ENCODE measurements around the gene STEAP1. TPM values are rescaled to one million over a fixed set of nuclear protein-coding genes. Genes with fewer than 3 reads are reported as not detected.

Gene STEAP1
- total and polyA plus RNA-seq, 9 of the 15 experiments (the other 6 are each of a cell fraction or from before 2014, with no cell fraction given), result 2.7 to 6.8 (median 5.1) TPM

DNA sequence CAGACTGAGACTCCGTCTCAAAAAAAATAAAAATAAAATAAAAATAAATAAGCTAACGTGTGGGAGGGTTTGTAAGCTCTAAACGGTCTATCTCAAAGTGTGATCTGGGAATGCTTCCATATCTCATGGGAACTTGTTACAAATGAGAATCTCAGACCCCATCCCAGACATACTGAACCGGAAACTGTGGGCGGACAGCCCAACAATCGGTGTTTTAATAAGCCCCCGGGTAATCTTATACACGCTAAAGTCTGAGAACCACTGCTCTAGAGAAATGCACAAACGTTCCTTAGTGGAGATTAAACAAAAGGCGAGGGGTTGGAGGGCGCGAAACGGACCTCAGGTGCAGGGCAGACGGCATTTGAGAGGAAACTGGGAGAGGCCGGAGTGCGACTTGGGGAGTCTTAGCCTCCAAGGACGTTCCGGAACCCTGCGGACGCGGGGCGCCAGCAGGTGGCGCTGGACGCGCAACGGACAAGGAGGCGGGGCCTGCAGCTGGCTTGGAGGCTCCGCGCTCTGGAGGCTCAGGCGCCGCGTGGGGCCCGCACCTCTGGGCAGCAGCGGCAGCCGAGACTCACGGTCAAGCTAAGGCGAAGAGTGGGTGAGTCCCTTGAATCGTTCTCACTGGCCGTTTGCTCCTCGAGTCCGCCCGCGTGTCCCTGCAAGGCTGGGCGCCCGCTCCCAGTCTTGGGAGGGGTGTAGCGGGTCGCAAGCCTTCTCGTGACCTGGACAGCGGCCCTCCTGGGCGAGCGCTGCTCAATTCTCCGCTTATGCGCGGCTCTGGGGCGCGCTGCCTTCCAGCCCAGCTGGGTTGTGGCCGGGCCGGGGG, at the start of gene STEAP1 (continued):
- TF ChIP-seq ZBTB33 (CRISPR knock-in tag; IDR thresholded peaks at IDR 0.05), result peak; percentile 65; the same call in 1 of the 2 replicates
- peak; percentile 18; the same call in 1 of the 2 replicates for TF ChIP-seq EGR1 (conservative IDR thresholded peaks at IDR 0.05)
- TF ChIP-seq, protein P1, sequence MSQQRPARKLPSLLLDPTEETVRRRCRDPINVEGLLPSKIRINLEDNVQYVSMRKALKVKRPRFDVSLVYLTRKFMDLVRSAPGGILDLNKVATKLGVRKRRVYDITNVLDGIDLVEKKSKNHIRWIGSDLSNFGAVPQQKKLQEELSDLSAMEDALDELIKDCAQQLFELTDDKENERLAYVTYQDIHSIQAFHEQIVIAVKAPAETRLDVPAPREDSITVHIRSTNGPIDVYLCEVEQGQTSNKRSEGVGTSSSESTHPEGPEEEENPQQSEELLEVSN (IDR thresholded peaks at IDR 0.05; ENCODE audit: borderline replicate concordance in 1 of 2, extremely low read depth in 1 of 2, insufficient read depth in 1 of 2, insufficient read length in 1 of 2, low read depth in 1 of 2, low read length in 1 of 2, poor library complexity in 1 of 2, severe bottlenecking in 1 of 2), result peak; percentile 79 to 94
- peak; percentile 82 for TF ChIP-seq TFAP4 (CRISPR knock-in tag; IDR thresholded peaks at IDR 0.05; ENCODE audit: borderline replicate concordance)
- TF ChIP-seq CREM (IDR thresholded peaks at IDR 0.05; ENCODE audit: low read depth), result peak; percentile 8; the same call in 1 of the 2 replicates
- TF ChIP-seq ATF7 (IDR thresholded peaks at IDR 0.05), result 0 out of 2 replicates have a peak, but pooled peaks have one; percentile 20
- peak in 1 of 2 experiments; percentile 77; a peak in 3 of 4 replicates for TF ChIP-seq MAZ (CRISPR knock-in tag; conservative IDR thresholded peaks at IDR 0.05 in 1 of 2, IDR thresholded peaks at IDR 0.05 in 1 of 2)
